ENCODE results near the gene CCSER2. TPM values are rescaled to one million over a fixed set of nuclear protein-coding genes. Genes with fewer than 3 reads are reported as not detected.
A peak's percentile ranks its signal among the peaks of the same experiment; 100 is the strongest.

Gene CCSER2
- polyA plus RNA-seq, 1 of the 3 experiments (the other 2 are of a cell fraction): 8.5 TPM

DNA sequence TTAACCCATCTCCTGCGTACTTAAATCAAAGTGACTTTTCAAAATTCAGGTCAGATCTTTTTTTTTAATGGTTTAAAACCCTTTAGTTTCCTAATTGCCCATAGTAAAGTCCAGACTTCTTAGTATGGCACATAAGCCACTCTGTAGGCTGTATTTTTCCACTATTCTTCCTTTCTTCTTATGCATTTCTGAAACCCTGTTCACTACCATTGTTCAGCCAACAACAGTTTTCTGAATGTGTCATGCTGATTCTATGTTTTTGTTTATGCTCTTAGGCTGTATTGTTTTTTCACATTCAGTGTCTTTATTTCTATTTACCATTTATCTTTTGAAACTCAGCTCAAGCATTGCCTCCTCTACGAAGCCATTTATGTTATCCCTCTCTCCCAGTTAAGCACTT is 26.7 kb downstream of the CCSER2 start:
- CTCF ChIA-PET: interaction anchor here (0.6 to 6.3 kb wide), 5 partner anchors 9 to 1307 kb away, joined by 3 to 30 read pairs (median 3); no protein-coding TSS in a partner anchor
- 93% methylated on average over 2 of the region's 2 CpGs for WGBS (ENCODE audit: low lambda C conversion rate)

DNA sequence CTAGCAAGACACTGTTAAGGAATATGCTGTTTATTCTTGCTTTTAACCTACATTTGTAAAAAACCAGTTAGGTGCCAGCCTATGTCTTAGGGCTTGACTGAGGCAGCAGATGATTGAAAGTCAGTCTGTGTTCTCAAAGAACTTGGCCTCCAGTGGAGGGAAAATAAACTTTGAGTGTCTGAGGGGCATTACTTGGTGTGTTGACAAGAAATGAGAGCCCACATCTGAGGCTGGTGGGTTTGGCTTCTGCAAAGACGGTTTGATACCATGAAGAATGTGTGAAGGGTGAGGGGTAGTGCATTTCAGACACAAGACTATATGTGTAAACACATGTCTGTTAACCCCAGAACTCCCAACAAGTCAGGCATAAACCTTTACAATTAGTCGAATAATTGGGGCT is 28.5 kb downstream of the CCSER2 start:
- DNase-seq: no peak
- ChIA-PET CTCF (interaction anchor here (1.8 kb wide), 1 partner anchor 90 kb away, joined by 7 read pairs; no protein-coding TSS in a partner anchor), POLR2A (no interaction called here)
- H3K4me2 ChIP-seq: no peak overlapping the region
- 93% methylated on average over 2 of the region's 2 CpGs for WGBS (ENCODE audit: low lambda C conversion rate)
- peaks cover 98% of the 10 kb centered on the region for H3K79me2 ChIP-seq (ENCODE audit: insufficient read depth)
- H3K9me3 ChIP-seq: no peaks in the 10 kb centered on the region
- no peaks in the 10 kb centered on the region for H3K36me3 ChIP-seq (replicated peaks in 1 of 2; ENCODE audit: control insufficient read depth in 1 of 2, insufficient read depth in 2 of 2, low read length in 1 of 2)
- H3K27ac ChIP-seq (ENCODE audit: low read depth in 2 of 2, low read length in 1 of 2): no peak overlapping the region
- H3K9ac ChIP-seq: no peak overlapping the region
- H3K27me3 ChIP-seq (ENCODE audit: insufficient read depth): no peaks in the 10 kb centered on the region
- peaks cover 0 to 9% of the 10 kb centered on the region in 2 experiments; a peak in 3 of 4 replicates for H3K4me1 ChIP-seq (ENCODE audit: control insufficient read depth in 1 of 2, insufficient read depth in 2 of 2, low read depth in 1 of 2, low read length in 1 of 2)
- H4K20me1 ChIP-seq (ENCODE audit: insufficient read depth): peaks cover 83% of the 10 kb centered on the region
- H3F3A ChIP-seq (replicated peaks; ENCODE audit: insufficient read depth): peaks cover 6% of the 10 kb centered on the region
- no peak overlapping the region for H3K4me3 ChIP-seq (ENCODE audit: low read depth in 2 of 2, low read length in 1 of 2)
- H3K9me2 ChIP-seq: no peaks in the 10 kb centered on the region
- TF ChIP-seq CHD2 (IDR thresholded peaks at IDR 0.05; ENCODE audit: low read length, partially characterized antibody) (no peak), SIN3A (IDR thresholded peaks at IDR 0.05; ENCODE audit: borderline replicate concordance, low read depth, low read length) (no peak)
- no peak overlapping the region for H2AFZ ChIP-seq (ENCODE audit: low read depth)

More for the DNA sequence above, 26.7 kb downstream of the CCSER2 start:
- Histone ChIP-seq H4K20me1 (ENCODE audit: insufficient read depth) (peaks cover 81% of the 10 kb centered on the region), H3K79me2 (ENCODE audit: insufficient read depth) (peaks cover 98% of the 10 kb centered on the region), H3K4me3 (ENCODE audit: low read depth in 2 of 2, low read length in 1 of 2) (no peak overlapping the region), H2AFZ (ENCODE audit: low read depth) (no peak overlapping the region), H3K4me2 (peak overlapping the region; percentile 34; the same call in 1 of the 2 replicates), H3K27me3 (ENCODE audit: insufficient read depth) (no peaks in the 10 kb centered on the region), H3K9me3 (no peaks in the 10 kb centered on the region), H3K27ac (ENCODE audit: low read depth in 2 of 2, low read length in 1 of 2) (no peak overlapping the region), H3K4me1 (ENCODE audit: control insufficient read depth in 1 of 2, insufficient read depth in 2 of 2, low read depth in 1 of 2, low read length in 1 of 2) (peaks cover 0 to 9% of the 10 kb centered on the region in 2 experiments; a peak in 1 of 4 replicates), H3K9ac (no peak overlapping the region), H3K36me3 (replicated peaks in 1 of 2; ENCODE audit: control insufficient read depth in 1 of 2, insufficient read depth in 2 of 2, low read length in 1 of 2) (no peaks in the 10 kb centered on the region), H3F3A (replicated peaks; ENCODE audit: insufficient read depth) (peaks cover 6% of the 10 kb centered on the region), H3K9me2 (no peaks in the 10 kb centered on the region)
- DNase-seq: no peak
- POLR2A ChIA-PET: no interaction called here
- TF ChIP-seq TCF12 (IDR thresholded peaks at IDR 0.05) (no peak), RFX5 (IDR thresholded peaks at IDR 0.05; ENCODE audit: low read length) (no peak)

- H3K79me2 ChIP-seq (ENCODE audit: insufficient read depth): peaks cover 95% of the 10 kb centered on the region
- no peak overlapping the region for H3K9ac ChIP-seq
- POLR2A ChIA-PET: no interaction called here
- CTCF ChIA-PET: interaction anchor here (1.7 to 1.8 kb wide), 2 partner anchors 92 to 178 kb away, joined by 6 to 7 read pairs; no protein-coding TSS in a partner anchor
- H3K9me2 ChIP-seq: no peaks in the 10 kb centered on the region
- H3K36me3 ChIP-seq (replicated peaks in 1 of 2; ENCODE audit: control insufficient read depth in 1 of 2, insufficient read depth in 2 of 2, low read length in 1 of 2): no peaks in the 10 kb centered on the region
- no peak overlapping the region for H2AFZ ChIP-seq (ENCODE audit: low read depth)
- no peak overlapping the region for H3K27ac ChIP-seq (ENCODE audit: low read depth in 2 of 2, low read length in 1 of 2)
- no peaks in the 10 kb centered on the region for H3K9me3 ChIP-seq
- peaks cover 75% of the 10 kb centered on the region for H4K20me1 ChIP-seq (ENCODE audit: insufficient read depth)
- H3K4me1 ChIP-seq (ENCODE audit: control insufficient read depth in 1 of 2, insufficient read depth in 2 of 2, low read depth in 1 of 2, low read length in 1 of 2): peaks cover 0 to 9% of the 10 kb centered on the region in 2 experiments; a peak in 3 of 4 replicates
- no peaks in the 10 kb centered on the region for H3K27me3 ChIP-seq (ENCODE audit: insufficient read depth)
- no peak overlapping the region for H3K4me2 ChIP-seq
- peaks cover 6% of the 10 kb centered on the region for H3F3A ChIP-seq (replicated peaks; ENCODE audit: insufficient read depth)
- 100% methylated on average over 1 of the region's 1 CpG for whole genome bisulfite sequencing (ENCODE audit: low lambda C conversion rate)
- no peak for DNase-seq
- H3K4me3 ChIP-seq (ENCODE audit: low read depth in 2 of 2, low read length in 1 of 2): no peak overlapping the region
- no peak for TF ChIP-seq RFX5 (IDR thresholded peaks at IDR 0.05; ENCODE audit: low read length)
- no peak for TF ChIP-seq FOXJ3 (CRISPR knock-in tag; IDR thresholded peaks at IDR 0.05)
- TF ChIP-seq MEF2A (IDR thresholded peaks at IDR 0.05; ENCODE audit: borderline replicate concordance, low read depth): no peak
- TF ChIP-seq, protein P1, sequence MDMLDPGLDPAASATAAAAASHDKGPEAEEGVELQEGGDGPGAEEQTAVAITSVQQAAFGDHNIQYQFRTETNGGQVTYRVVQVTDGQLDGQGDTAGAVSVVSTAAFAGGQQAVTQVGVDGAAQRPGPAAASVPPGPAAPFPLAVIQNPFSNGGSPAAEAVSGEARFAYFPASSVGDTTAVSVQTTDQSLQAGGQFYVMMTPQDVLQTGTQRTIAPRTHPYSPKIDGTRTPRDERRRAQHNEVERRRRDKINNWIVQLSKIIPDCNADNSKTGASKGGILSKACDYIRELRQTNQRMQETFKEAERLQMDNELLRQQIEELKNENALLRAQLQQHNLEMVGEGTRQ (IDR thresholded peaks at IDR 0.05; ENCODE audit: borderline replicate concordance, low read depth, low read length): no peak
- TF ChIP-seq, protein P2, sequence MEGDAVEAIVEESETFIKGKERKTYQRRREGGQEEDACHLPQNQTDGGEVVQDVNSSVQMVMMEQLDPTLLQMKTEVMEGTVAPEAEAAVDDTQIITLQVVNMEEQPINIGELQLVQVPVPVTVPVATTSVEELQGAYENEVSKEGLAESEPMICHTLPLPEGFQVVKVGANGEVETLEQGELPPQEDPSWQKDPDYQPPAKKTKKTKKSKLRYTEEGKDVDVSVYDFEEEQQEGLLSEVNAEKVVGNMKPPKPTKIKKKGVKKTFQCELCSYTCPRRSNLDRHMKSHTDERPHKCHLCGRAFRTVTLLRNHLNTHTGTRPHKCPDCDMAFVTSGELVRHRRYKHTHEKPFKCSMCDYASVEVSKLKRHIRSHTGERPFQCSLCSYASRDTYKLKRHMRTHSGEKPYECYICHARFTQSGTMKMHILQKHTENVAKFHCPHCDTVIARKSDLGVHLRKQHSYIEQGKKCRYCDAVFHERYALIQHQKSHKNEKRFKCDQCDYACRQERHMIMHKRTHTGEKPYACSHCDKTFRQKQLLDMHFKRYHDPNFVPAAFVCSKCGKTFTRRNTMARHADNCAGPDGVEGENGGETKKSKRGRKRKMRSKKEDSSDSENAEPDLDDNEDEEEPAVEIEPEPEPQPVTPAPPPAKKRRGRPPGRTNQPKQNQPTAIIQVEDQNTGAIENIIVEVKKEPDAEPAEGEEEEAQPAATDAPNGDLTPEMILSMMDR (IDR thresholded peaks at IDR 0.05): no peak
- no peak for TF ChIP-seq REST (IDR thresholded peaks at IDR 0.05; ENCODE audit: low read depth, low read length)
- TF ChIP-seq CHD2 (IDR thresholded peaks at IDR 0.05; ENCODE audit: low read length, partially characterized antibody): no peak
- no peak for TF ChIP-seq GATA2 (CRISPR knock-in tag; IDR thresholded peaks at IDR 0.05)
- TF ChIP-seq NFIC (IDR thresholded peaks at IDR 0.05; ENCODE audit: borderline replicate concordance): no peak
- TF ChIP-seq USF1 (IDR thresholded peaks at IDR 0.05; ENCODE audit: borderline replicate concordance, low read depth): no peak
- TF ChIP-seq TCF12 (IDR thresholded peaks at IDR 0.05): no peak
- no peak for TF ChIP-seq MAX (IDR thresholded peaks at IDR 0.05; ENCODE audit: low read depth)
- TF ChIP-seq GABPA (IDR thresholded peaks at IDR 0.05; ENCODE audit: low read depth): no peak
These were observed 30.4 kb downstream of the CCSER2 start for GRCh38 chr10:84358743-84359142.

Measured in SK-N-SH (cell line).